ENCODE measurements around the gene ADTRP.

ADTRP gene

DNA sequence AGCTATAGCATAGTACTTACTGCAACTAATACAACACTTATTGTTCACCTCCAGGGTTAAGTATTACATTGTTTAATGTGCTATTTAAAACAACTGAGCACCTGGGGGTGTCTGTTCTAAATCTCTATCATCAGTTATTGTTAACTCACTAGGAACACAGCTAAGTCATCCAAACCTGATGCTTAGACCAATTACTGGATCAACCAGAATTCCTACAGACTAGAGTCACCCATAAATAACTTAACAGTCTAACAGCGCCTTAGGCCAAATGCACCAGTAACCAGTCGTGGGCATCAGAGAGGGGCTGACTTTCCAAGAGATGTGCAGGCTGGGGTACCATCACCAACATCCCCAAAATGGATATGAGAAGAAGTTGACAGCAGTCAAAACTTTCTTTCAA, 110.7 kb downstream of the ADTRP start:
- no peak for DNase-seq (ENCODE audit: extremely low read depth in 1 of 2, low read depth in 1 of 2)

DNA sequence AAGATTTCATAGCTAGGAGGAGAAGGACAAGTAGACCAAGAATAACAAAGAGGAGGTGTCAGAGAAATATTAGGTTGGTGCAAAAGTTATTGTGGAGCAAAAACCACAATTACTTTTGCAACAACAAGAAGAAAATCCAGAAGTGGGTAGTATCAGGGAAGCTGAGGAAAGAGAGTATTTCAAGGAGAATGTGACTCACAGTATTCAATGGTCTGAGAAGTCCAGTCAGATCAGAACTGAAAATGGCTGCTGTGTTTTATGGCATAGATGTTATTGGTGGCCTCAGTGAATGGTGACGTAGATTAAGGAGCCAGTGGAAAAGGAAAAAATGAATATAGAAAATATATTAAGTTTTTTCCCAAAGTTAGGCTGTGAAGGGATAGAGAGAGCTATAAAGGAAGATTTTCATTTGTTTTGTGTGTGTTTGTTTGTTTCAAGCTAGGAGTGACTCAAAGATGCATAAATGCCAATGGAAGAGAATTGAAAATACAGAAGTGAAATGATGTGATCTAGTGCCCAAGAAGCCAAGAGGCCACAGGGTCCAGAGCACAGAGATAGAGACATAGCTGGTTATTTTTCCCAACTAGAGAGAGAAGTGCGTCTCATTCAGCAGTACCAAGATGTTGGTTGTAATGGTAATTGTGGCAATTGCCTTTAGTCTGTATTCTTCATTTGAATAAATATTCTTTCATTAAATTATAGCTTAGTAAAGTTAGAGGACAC, 112.8 kb downstream of the ADTRP start:
- DNase-seq (ENCODE audit: extremely low read depth in 1 of 2, low read depth in 1 of 2): no peak

Measured in stimulated activated CD8-positive, alpha-beta memory T cell treated with anti-CD3 and anti-CD28 coated beads, Interleukin-7, amount 100 ng/mL, for 48 hours (primary cell).